ENCODE data around the gene FFAR3. TPM values are rescaled to one million over a fixed set of nuclear protein-coding genes. Genes with fewer than 3 reads are reported as not detected.

The FFAR3 gene
- total and polyA plus RNA-seq, 9 of the 15 experiments (the other 6 are each of a cell fraction or from before 2014, with no cell fraction given), result not detected

- no peak for TF ChIP-seq GMEB1 (CRISPR knock-in tag; IDR thresholded peaks at IDR 0.05)
These were observed 19.4 kb downstream of the FFAR3 start (continued) for GRCh38 chr19:35377656-35378055.

GRCh38 chr19:35378356-35378755 is 20.1 kb downstream of the FFAR3 start:
- no TSS peak for BruUV-seq (replicated peaks)

More at GRCh38 chr19:35378356-35378755, 20.1 kb downstream of the FFAR3 start:
- Histone ChIP-seq H3K79me2 (ENCODE audit: control insufficient read depth, insufficient read depth, low read length) (no peaks in the 10 kb centered on the region), H3K9me1 (ENCODE audit: control insufficient read depth, insufficient read depth, low read length) (no peaks in the 10 kb centered on the region), H3K4me1 (replicated peaks in 1 of 2; ENCODE audit: control insufficient read depth in 2 of 2, insufficient read depth in 2 of 2, low read length in 2 of 2) (peaks cover 23 to 34% of the 10 kb centered on the region in 2 experiments; a peak in 4 of 5 replicates), H3K9me3 (replicated peaks; ENCODE audit: control insufficient read depth, insufficient read depth, low read depth, low read length) (no peaks in the 10 kb centered on the region; the same call in 1 of the 2 replicates), H4K20me1 (replicated peaks; ENCODE audit: control insufficient read depth, insufficient read depth, low read length) (no peaks in the 10 kb centered on the region), H3K27ac (ENCODE audit: extremely low read depth, low read depth, low read length) (no peak overlapping the region), H3K9ac (ENCODE audit: insufficient read depth in 1 of 2, low read depth in 2 of 2, low read length in 2 of 2) (no peak overlapping the region), H3K4me3 (no peak overlapping the region), H3K4me2 (ENCODE audit: insufficient read depth, low read length) (no peak overlapping the region), H3K36me3 (ENCODE audit: control insufficient read depth, insufficient read depth, low read length) (no peaks in the 10 kb centered on the region), H3K27me3 (ENCODE audit: control insufficient read depth in 2 of 2, insufficient read depth in 2 of 2, low read length in 2 of 2) (peaks cover 0 to under 1% of the 10 kb centered on the region in 2 experiments; a peak in 1 of 5 replicates), H2AFZ (ENCODE audit: low read depth, low read length) (no peak overlapping the region)
- FAIRE-seq, result no peak
- ChIA-PET CTCF (ENCODE audit: low intra/inter-chr PET ratio) (no interaction called here), POLR2A (interaction anchor here (0.7 to 1.2 kb wide), 2 partner anchors 13 to 15 kb away, joined by 3 to 4 read pairs; no protein-coding TSS in a partner anchor)
- DNase-seq (ENCODE audit: extremely low read depth in 1 of 4, low spot score in 3 of 4), result no peak
- intact Hi-C loops (cut with micrococcal nuclease), result no loop called here
- no peak for ATAC-seq
- 87% methylated on average over 3 of the region's 3 CpGs for WGBS (ENCODE audit: insufficient coverage, low coverage, missing lambda C conversion rate)
- in situ Hi-C loops (cut with MboI), result no loop called here
- TF ChIP-seq ADNP (tag; IDR thresholded peaks at IDR 0.05) (0 out of 2 replicates have a peak, but pooled peaks have one; percentile 34), TGIF2 (CRISPR knock-in tag; IDR thresholded peaks at IDR 0.05) (no peak), RCOR1 (IDR thresholded peaks at IDR 0.05; ENCODE audit: borderline replicate concordance in 1 of 2, low read depth in 2 of 2, low read length in 2 of 2) (peak in 1 of 2 experiments; percentile 12; a peak in 1 of 4 replicates), ZBTB1 (CRISPR knock-in tag; IDR thresholded peaks at IDR 0.05; ENCODE audit: borderline replicate concordance, low read depth) (no peak), RBM25 (IDR thresholded peaks at IDR 0.05; ENCODE audit: low read depth, low read length, severe bottlenecking) (peak; percentile 98), BRF1 (IDR thresholded peaks at IDR 0.05; ENCODE audit: borderline replicate concordance, extremely low read depth, insufficient read length) (no peak)
